Activated T-cell treated with anti-CD3 and anti-CD28 coated beads, Interleukin-2, amount 50 U/mL, for 72 hours (primary cell): Measurements from ENCODE around the gene KIRREL3. TPM values are rescaled to one million over a fixed set of nuclear protein-coding genes. Genes with fewer than 3 reads are reported as not detected.

ENCODE experiments used
- ATAC-seq, 2 donors: fragments of 150-1000 bp; cut with Tn5 transposase; replicated peaks in 1 of 2; 2 replicates each; pipeline ENCODE4 v1.10.0; 2021; ENCODE audit warnings: moderate library complexity in 2 of 2, mild to moderate bottlenecking in 1 of 2
- DNase-seq, 2 donors: peaks; one replicate each; pipeline ENCODE4 v3.0.0; 2021 to 2022; ENCODE audit warnings: mixed read lengths in 1 of 2
- H3K27ac Mint-ChIP-seq: one replicate; pipeline ENCODE4 v1.8.0; 2022; ENCODE audit warnings: mild to moderate bottlenecking, moderate library complexity, mixed read lengths
- H3K27me3 Mint-ChIP-seq: one replicate; pipeline ENCODE4 v1.8.0; 2022; ENCODE audit warnings: low read depth, mixed read lengths
- H3K36me3 Mint-ChIP-seq, 2 donors: one replicate each; pipeline ENCODE4 v1.8.0; 2022; ENCODE audit warnings: mixed read lengths in 2 of 2, mild to moderate bottlenecking in 1 of 2; ENCODE audit not compliant: insufficient read depth in 2 of 2
- H3K4me1 Mint-ChIP-seq: one replicate; pipeline ENCODE4 v1.8.0; 2022; ENCODE audit warnings: low read depth, mixed read lengths
- H3K4me3 Mint-ChIP-seq, 2 donors: one replicate each; pipeline ENCODE4 v1.8.0; 2022; ENCODE audit warnings: mild to moderate bottlenecking in 2 of 2, mixed read lengths in 2 of 2, moderate library complexity in 2 of 2
- H3K9me3 Mint-ChIP-seq, 2 donors: one replicate each; pipeline ENCODE4 v1.8.0; 2022; ENCODE audit warnings: mixed read lengths in 2 of 2
- total RNA-seq, 2 donors: library from RNA; stranded (reverse); gene quantifications; one replicate each; pipeline ENCODE4 v1.2.3, GENCODE V29; 2022

Gene KIRREL3
- total RNA-seq, 2 donors from 2014 or later, result not detected

DNA sequence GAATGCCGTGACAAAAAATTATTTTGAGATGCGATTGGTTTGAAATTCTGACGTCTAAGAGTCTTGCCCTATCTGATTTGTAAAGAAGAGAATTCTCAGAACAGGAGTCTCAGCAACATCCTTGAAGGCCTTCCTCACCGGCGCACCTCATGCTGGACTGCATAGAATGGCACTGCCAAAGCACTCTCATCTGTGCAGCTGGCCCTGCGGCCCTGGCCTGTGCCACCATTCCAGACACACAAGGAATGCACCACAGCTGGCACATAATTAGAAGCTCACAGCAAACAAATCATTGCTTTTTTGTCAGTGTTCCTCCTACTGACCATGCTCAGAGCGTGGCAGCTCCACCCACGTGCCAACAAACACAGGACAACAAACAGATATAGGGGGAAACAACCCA is 166.0 kb downstream of the KIRREL3 start:
- Mint-ChIP-seq H3K36me3 (no peaks in the 10 kb centered on the region), H3K27ac (no peak overlapping the region), H3K4me3 (no peak overlapping the region), H3K4me1 (no peaks in the 10 kb centered on the region), H3K9me3 (peaks cover 0 to 3% of the 10 kb centered on the region in 2 donors), H3K27me3 (peaks cover 7% of the 10 kb centered on the region)
- ATAC-seq, result no peak
- no peak for DNase-seq

- Mint-ChIP-seq H3K27me3 (peaks cover 7% of the 10 kb centered on the region), H3K27ac (no peak overlapping the region), H3K4me1 (no peaks in the 10 kb centered on the region), H3K36me3 (no peaks in the 10 kb centered on the region), H3K9me3 (peaks cover 0 to under 1% of the 10 kb centered on the region in 2 donors), H3K4me3 (no peak overlapping the region)
- DNase-seq (no peak), ATAC-seq (no peak)
These were observed 166.4 kb downstream of the KIRREL3 start for GRCh38 chr11:126834149-126834548.

- H3K4me1 Mint-ChIP-seq, result no peaks in the 10 kb centered on the region
These were observed 167.5 kb downstream of the KIRREL3 start for GRCh38 chr11:126833065-126833464.

GRCh38 chr11:126832387-126832786 is 168.2 kb downstream of the KIRREL3 start:
- no peak overlapping the region for H3K4me3 Mint-ChIP-seq
- H3K4me1 Mint-ChIP-seq, result no peaks in the 10 kb centered on the region
- no peaks in the 10 kb centered on the region for H3K36me3 Mint-ChIP-seq
- DNase-seq (no peak), ATAC-seq (no peak)
- H3K27me3 Mint-ChIP-seq, result peaks cover 3% of the 10 kb centered on the region
- H3K9me3 Mint-ChIP-seq, result no peaks in the 10 kb centered on the region
- no peak overlapping the region for H3K27ac Mint-ChIP-seq

More at GRCh38 chr11:126833065-126833464, 167.5 kb downstream of the KIRREL3 start:
- Mint-ChIP-seq H3K27ac (no peak overlapping the region), H3K9me3 (no peaks in the 10 kb centered on the region), H3K4me3 (no peak overlapping the region), H3K27me3 (peaks cover 7% of the 10 kb centered on the region), H3K36me3 (no peaks in the 10 kb centered on the region)
- DNase-seq (no peak), ATAC-seq (no peak)

- no peaks in the 10 kb centered on the region for H3K27me3 Mint-ChIP-seq
- no peak for DNase-seq
- H3K4me3 Mint-ChIP-seq, result no peak overlapping the region
- H3K36me3 Mint-ChIP-seq, result no peaks in the 10 kb centered on the region
- H3K9me3 Mint-ChIP-seq, result no peaks in the 10 kb centered on the region
- ATAC-seq, result no peak
- H3K4me1 Mint-ChIP-seq, result no peaks in the 10 kb centered on the region
- no peak overlapping the region for H3K27ac Mint-ChIP-seq
These were observed 170.3 kb downstream of the KIRREL3 start for GRCh38 chr11:126830216-126830806.

DNA sequence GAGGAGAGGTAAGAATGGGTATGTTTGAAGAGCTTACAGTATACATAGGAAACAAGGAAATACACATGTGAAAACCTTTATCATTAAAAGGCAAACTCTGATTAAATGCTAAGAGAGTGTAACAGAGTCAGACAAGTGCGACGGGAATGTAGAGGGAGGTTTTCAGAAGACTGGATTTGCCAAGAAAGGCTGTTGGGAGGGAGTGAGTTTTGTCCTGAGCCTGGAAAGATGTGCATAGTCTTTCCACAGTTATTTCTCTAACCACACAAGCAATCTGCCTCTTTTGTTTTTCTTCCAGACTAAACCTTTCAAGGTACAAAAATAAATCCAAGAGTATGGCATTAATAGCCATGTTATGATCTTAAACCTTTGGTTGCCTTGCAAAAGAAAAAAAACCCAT is 170.9 kb downstream of the KIRREL3 start:
- Mint-ChIP-seq H3K36me3 (no peaks in the 10 kb centered on the region), H3K4me3 (no peak overlapping the region), H3K4me1 (no peaks in the 10 kb centered on the region), H3K9me3 (no peaks in the 10 kb centered on the region), H3K27ac (no peak overlapping the region), H3K27me3 (no peaks in the 10 kb centered on the region)
- ATAC-seq, result no peak
- DNase-seq, result no peak

GRCh38 chr11:126824035-126824607 is 176.4 kb downstream of the KIRREL3 start:
- Mint-ChIP-seq H3K9me3 (peaks cover 0 to 1% of the 10 kb centered on the region in 2 donors), H3K4me1 (no peaks in the 10 kb centered on the region), H3K27ac (no peak overlapping the region), H3K36me3 (no peaks in the 10 kb centered on the region), H3K4me3 (no peak overlapping the region), H3K27me3 (peaks cover 7% of the 10 kb centered on the region)
- no peak for DNase-seq
- ATAC-seq, result no peak

- DNase-seq (no peak), ATAC-seq (no peak)
- Mint-ChIP-seq H3K4me1 (no peaks in the 10 kb centered on the region), H3K9me3 (peaks cover 0 to 1% of the 10 kb centered on the region in 2 donors), H3K27me3 (peaks cover 7% of the 10 kb centered on the region), H3K4me3 (no peak overlapping the region), H3K36me3 (no peaks in the 10 kb centered on the region), H3K27ac (no peak overlapping the region)
These were observed 177.3 kb downstream of the KIRREL3 start for GRCh38 chr11:126823274-126823673.

DNA sequence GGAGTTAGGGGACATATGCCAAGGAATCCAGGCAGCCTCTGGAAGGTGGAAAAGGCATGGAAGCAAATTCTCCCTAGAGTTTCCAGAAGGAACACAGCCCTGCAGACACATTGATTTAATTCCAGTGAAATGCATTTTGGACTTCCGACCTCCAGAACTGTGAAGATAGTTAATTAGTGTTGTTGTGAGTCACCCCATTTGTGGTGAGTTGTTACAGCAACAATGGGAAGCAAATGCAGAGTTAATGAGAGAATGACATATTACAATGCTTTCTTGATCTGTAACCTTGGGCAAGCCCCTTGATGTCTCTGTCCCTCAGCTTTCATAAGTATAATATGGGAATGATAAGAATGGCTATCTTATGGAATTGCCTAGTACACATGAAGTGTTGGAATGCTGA is 178.7 kb downstream of the KIRREL3 start:
- Mint-ChIP-seq H3K9me3 (peaks cover 0 to 1% of the 10 kb centered on the region in 2 donors), H3K27ac (no peak overlapping the region), H3K4me1 (no peaks in the 10 kb centered on the region), H3K27me3 (peaks cover 10% of the 10 kb centered on the region), H3K36me3 (no peaks in the 10 kb centered on the region), H3K4me3 (no peak overlapping the region)
- DNase-seq (no peak), ATAC-seq (no peak)

- peaks cover 12% of the 10 kb centered on the region for H3K27me3 Mint-ChIP-seq
- H3K4me1 Mint-ChIP-seq, result no peaks in the 10 kb centered on the region
- H3K36me3 Mint-ChIP-seq, result no peaks in the 10 kb centered on the region
- H3K4me3 Mint-ChIP-seq, result no peak overlapping the region
- no peak overlapping the region for H3K27ac Mint-ChIP-seq
- no peak for DNase-seq
- no peak for ATAC-seq
- H3K9me3 Mint-ChIP-seq, result no peaks in the 10 kb centered on the region
These were observed 181.4 kb downstream of the KIRREL3 start for GRCh38 chr11:126819194-126819593.

GRCh38 chr11:126817523-126818450 is 182.8 kb downstream of the KIRREL3 start:
- no peaks in the 10 kb centered on the region for H3K9me3 Mint-ChIP-seq
- no peak overlapping the region for H3K4me3 Mint-ChIP-seq
- H3K4me1 Mint-ChIP-seq, result no peaks in the 10 kb centered on the region
- peaks cover 10% of the 10 kb centered on the region for H3K27me3 Mint-ChIP-seq
- no peak for ATAC-seq
- DNase-seq, result no peak
- H3K27ac Mint-ChIP-seq, result no peak overlapping the region
- no peaks in the 10 kb centered on the region for H3K36me3 Mint-ChIP-seq

GRCh38 chr11:126817096-126817495 is 183.5 kb downstream of the KIRREL3 start:
- Mint-ChIP-seq H3K4me1 (no peaks in the 10 kb centered on the region), H3K27me3 (peaks cover 10% of the 10 kb centered on the region), H3K4me3 (no peak overlapping the region), H3K27ac (no peak overlapping the region), H3K36me3 (no peaks in the 10 kb centered on the region), H3K9me3 (no peaks in the 10 kb centered on the region)
- no peak for ATAC-seq
- DNase-seq, result no peak

DNA sequence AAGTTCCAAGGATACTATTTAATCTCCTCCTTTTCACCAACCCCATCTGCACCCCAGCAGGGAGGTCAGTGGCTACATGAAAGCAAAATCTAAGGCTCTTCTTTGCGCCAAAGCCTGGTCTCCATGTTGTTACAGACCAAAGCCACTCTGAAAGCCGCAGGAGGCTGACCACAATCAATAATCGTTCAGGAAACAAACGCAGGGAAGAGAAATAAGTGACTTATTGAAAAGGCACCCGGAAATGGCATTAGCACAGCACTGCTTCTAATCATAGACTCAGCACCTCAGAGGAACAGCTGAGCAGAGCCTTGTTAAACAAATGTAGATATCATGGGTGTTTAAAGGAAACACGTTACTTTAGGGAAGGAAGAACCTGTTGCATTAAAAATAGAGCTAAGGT is 183.9 kb downstream of the KIRREL3 start:
- no peaks in the 10 kb centered on the region for H3K4me1 Mint-ChIP-seq
- H3K27ac Mint-ChIP-seq, result no peak overlapping the region

More for the DNA sequence above, 183.9 kb downstream of the KIRREL3 start:
- Mint-ChIP-seq H3K9me3 (no peaks in the 10 kb centered on the region), H3K27me3 (peaks cover 10% of the 10 kb centered on the region), H3K36me3 (no peaks in the 10 kb centered on the region), H3K4me3 (no peak overlapping the region)
- no peak for ATAC-seq
- DNase-seq, result no peak
